Eye (tissue), 1 donor: ENCODE results near the gene LETM1.

ENCODE experiments used
- DNase-seq: peaks from one replicate; pipeline ENCODE4 v3.0.0-alpha.2; 2015

The LETM1 gene

DNA sequence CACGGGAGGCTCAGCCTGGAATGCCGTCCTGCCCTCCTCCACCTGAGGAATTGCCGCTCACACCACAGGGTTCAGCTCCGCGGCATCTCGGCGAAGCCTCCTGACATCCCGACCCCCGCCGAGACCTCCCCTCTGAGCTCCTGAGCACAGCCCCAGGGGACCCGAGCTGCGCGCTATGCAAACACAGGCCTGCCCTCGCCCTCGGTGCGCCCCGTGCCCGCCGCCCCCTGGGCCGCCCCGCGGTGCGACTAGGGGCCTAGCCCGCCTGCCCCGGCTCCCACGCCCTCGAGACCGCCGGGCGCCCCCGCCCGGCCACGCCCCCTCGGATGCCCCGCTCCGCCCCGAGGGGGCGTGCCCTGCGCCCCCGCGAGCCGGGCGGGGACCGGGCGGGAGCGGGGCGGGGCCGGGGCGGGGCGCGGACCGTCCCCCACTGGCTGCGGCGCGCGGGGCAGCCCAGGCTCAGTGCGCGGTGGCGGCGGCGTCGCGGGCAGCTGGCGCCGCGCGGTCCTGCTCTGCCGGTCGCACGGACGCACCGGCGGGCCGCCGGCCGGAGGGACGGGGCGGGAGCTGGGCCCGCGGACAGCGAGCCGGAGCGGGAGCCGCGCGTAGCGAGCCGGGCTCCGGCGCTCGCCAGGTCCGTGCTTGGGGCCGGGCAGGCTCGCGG is 63.0 kb downstream of the LETM1 start, which contains the start of gene FGFR3:
Gene FGFR3 (plus strand): TSS at position 462 of the 664 bp plus-strand sequence. CDS start 642 bp downstream, outside the sequence.
- DNase-seq = peak; percentile 61

DNA sequence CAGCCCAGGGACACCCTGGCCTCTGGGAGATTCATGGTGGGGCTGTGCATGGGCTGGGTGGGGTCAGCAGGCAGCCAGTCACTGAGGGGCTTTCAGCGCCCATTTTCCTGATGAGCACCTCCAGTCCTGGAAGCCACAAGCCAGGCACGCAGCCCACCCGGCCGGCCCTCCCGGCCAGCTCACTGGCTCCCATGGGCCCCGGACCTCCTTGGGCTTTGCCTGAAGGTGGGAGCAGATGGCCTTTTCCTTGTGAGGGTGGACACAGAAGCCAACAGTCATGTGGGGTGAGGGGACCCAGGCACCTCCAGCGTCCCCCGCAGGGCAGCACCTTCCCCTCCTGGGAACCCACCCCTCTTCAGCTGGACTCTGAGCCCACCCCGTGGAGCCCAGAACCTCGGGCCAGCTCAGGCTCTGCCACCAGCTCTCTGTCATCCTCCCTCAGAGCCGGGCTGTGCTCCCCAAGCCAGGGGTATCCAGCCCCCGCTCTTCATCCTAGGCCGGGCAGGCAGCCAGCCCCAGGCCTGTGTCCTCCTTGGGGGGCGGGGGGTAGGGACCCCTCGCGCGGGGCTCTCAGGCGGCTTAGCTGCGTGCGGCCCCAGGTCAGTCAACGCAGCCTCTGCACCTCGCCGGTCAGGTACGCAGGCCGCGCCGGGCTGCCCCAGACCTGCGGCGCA is 63.7 kb downstream of the LETM1 start:
- peak; percentile 42 for DNase-seq

DNA sequence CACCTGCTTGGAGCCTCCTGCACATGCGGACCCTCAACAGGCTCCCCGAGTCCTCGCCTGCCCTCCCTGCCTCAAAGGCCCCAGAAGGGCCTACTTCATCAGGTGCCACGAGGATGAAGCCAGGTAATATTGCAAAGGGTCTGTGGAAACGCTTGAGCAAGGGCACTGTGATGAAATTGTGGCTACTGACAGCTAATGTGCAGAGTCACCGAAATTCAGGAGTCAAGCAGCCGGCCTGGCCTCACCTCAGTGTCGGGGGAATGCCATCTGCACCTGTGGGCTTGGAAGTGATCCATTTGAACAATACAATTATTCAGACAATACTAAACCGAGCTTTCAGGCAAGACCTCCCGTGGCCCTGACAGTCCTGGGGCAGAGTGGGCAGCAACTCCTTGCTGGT is 66.0 kb downstream of the LETM1 start:
- DNase-seq = no peak

DNA sequence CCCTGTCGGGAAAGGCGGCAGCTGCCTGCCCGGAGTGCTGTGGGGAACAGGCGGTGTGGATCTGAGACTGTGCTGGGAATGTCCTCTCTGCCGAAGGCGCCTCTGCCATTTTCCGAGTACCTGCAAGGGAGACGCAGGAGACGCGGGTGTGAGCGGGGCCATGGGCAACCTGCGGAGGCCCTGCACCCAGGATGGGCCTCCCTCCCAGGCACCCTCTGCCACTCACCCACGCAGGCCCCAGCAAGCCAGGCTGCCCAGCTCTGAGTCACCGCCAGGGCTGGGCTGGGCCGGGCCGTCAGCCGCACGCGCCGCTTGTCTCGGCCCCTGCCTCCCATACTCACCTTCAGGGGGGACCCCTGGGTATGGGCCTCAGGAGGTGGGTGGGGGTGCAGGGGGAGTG is 66.4 kb downstream of the LETM1 start:
- DNase-seq = no peak

DNA sequence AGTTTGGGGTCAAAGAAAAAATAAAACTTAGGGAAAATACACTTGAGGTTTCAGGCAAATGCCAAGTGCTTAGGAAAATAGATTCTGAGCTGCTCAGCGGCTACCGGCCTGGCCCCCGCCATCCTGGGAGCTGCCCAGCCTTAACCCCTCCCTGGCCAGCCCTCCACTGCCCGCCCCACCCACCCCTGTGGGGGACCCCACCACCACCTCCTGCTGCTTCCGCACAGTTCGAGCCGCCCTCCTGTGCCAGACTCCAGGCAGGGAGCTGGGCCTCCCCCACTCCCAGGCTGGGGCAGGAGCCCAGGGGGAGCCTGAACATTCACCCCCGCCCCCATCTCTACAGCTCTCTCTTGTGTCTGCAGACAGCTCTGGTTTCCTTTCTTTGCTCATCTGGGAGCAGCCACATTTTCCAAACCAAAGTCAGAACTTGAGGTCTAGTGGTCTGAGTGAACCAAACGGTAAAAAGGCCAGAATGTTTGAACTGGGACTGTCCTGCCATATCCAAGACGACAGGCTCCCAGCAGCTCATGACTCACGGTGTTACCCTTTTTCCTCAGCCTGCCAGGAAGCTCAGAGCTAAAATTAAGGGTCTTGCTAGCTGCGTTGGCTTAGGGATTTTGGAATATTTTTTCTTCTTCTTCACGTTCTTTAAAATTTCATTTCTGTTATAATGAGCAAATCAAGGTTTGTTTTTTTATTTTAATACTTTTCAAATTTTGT is 67.5 kb downstream of the LETM1 start:
- no peak for DNase-seq

DNA sequence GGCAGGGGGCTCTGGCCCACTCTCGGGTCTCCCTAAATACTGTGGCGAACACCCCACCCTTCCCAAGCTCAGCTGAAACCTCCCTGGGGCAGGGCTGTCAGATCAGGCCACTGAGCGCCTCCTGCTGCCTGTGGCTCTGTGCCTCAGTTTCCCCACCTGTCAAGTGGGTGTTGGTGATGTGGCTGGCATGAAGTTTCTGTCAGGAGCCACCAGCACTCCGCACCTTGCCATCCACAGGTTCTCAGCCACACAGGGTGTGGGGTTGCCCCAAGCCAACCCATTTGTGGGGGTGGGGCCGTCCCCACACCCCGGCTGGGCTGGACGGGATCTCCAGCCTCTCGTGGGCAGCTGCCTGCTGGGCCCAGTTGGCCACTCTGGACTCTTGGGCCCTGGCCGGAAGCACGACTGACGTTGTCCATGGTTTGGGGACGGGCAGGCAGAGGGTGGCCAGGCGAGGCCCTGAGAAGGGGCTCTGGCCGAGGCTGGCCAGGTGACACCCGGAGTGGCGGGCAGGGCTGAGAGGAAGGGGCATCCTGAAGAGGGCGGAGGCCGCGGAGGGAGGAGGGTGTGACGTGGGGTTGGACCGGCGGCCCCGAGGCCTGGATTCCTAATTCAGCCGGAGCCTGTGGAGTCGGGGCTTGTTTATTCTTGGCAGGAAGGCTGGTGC is 68.4 kb downstream of the LETM1 start:
- no peak for DNase-seq

DNA sequence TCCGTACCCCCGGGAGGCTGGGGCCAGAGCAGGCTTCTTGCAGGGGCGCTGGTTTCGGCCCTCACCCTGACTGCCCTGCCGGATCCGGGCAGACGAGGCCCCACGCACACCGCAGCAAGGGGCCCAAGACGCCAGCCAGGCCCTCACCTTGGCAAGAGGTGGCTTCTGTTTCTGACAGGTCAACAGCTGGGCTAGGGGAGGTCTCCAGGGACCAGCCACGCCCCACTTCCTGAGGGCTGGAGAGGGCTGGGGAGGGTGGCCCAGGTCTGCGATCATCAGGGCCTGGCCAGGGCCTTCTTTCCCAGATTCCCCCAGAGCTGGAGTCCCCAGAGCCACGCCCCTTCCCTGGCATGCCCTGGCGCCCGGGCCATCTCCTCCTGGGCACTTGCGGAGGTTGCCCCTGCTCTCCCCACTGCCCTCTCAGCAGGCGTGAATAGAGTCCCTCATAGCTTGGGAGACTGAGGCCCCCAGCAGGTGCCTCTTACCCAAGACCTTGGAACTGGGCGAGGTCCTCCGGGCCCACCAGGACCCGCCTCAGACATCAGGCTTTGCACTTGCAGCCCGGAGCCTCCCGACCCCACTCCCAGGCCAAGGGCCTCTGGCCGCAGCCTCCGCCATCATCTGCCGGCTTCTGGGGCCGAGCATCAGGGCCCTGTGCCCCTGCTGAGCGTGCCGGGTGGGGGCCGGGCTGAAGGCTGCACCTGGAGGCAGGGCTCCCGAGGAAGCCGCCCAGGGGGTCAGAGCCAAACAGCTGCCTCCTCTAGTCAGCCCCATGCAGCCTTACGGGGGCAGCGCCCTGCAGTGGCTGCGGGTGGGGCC is 69.2 kb downstream of the LETM1 start:
- no peak for DNase-seq

DNA sequence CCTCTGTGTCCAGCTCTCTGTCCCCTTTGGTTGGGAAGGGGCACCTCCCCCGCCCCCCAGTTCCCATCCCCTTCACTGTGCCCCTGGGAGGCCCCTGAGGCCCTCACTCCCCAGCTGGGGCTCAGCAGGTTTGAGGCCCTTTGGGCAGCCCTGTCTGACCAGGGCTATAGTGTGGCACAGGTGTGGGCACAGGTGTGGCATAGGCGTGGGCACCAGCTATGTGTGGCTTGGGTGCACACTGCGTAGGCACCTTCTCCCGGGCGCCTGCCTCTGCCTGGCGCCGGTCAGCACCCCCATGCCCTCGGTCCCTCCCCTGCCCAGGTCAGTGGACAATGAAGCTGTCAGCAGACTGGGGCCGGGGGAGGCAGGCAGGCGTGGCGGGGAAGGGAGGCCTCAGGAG is 70.4 kb downstream of the LETM1 start:
- no peak for DNase-seq

DNA sequence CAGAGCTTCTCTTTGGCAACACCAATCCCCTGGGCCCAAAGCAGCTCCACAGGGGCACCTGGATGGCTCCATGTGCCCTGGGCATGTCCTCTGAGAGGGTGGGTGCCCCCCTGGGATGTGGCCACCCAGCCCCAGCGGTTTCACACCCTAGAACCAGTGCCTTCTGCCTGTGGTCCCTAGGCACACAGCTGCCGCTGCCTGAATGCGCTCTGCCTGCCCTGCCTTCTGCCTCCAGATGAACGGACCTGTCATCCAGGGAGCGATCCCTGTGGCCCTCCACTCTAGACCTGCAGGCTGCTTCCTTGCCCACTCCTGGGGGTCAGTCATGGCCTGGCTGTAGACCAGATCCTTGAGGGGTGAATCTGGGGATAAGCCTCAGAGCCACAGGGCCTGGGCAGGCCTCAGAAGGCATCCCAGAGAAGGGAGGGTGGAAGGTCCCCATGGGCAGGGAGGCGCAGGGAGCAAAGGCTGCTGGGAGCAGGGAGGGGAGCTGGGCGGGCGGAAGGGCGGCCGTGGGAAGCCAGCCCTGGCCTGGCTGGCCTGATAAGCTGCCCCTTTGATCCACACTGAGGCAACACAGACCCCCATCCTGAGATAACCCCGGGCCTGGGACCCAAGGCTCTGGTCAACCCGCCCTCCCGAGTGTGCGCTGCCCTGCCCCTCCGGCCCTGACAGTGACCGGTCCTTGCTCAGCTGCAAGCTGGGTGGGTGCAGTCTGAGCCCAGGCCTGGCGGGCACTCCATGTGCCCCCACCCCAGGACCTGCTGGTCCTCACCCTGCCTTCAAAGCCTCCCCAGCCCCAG is 71.0 kb downstream of the LETM1 start:
- peak; percentile 70 for DNase-seq

DNA sequence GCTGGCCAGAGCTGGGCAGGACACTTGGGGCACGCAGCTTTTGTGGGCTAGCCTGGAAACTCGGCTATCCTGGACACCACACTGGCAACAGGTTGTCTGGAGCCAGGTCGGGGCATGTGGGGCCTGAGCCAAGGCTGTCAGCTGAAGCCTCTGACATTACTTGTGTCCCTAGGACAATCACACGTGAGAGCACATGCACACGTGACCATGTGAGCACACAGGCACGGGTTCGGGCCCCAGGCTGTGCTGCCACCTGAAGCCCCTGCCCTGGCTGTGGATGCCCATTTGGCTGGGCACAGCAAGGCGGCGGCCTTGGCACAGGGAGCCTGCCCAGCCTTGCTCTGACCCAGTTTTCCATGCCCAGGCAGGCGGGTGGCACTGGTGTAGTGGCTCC is 71.6 kb downstream of the LETM1 start:
- DNase-seq = no peak

DNA sequence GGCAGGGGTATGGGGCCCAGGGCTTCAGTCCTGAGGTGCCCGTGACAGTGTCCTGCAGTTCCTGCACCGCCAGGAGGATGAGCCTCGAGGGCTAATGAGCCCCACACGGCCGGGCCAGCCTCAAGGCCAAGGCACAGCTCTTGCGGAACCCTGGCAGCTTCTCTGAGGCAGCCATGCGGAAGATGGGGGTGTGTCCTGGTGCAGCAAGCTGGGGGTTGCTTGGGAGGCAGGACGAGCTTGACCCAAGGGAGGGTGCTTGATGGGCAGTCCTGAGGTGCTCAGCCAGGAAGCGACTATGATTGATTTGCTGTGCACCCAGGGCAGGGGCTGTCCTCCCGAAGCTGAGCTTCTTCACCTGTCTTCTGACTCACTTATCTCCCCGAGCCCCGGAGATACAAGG is 72.0 kb downstream of the LETM1 start:
- no peak for DNase-seq

DNA sequence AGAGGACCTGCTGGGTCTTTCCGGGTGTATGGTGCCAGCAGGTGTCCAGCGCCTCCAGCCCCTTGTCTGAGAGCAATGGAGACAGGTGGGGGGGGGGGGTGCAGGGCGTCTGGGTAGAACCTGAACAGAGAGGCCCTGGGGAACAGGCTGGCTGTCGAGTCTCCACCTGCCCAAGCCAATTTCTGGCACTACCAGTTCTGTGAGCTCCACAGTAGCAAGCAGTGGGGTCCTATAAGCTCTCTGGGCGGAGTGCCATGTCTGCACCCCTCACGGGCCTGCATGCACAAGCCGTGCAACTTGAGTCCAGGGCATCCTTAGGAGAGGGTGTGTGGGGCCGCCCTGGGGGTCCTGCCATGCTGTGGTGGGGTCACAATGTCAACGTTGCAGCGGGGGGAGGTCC is 72.9 kb downstream of the LETM1 start:
- no peak for DNase-seq

DNA sequence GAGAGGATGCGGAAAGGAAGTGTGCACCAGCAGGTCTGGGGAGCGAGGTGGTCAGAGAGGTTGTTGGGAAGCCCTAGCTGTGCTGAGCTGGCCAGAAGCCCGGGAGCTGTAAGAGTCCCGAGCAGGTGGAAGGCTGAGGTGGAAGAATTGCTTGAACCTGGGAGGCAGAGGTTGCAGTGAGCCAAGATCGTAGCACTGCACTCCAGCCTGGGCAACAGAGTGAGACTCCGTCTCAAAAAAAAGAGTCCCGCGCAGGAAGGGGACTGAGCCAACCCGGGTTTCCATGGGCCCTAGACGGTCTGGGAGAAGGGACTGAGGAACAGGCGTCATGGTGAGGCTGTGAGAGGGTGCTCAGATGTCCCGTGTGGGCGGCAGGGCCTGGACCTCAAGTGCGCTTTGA is 75.5 kb downstream of the LETM1 start:
- DNase-seq = no peak

DNA sequence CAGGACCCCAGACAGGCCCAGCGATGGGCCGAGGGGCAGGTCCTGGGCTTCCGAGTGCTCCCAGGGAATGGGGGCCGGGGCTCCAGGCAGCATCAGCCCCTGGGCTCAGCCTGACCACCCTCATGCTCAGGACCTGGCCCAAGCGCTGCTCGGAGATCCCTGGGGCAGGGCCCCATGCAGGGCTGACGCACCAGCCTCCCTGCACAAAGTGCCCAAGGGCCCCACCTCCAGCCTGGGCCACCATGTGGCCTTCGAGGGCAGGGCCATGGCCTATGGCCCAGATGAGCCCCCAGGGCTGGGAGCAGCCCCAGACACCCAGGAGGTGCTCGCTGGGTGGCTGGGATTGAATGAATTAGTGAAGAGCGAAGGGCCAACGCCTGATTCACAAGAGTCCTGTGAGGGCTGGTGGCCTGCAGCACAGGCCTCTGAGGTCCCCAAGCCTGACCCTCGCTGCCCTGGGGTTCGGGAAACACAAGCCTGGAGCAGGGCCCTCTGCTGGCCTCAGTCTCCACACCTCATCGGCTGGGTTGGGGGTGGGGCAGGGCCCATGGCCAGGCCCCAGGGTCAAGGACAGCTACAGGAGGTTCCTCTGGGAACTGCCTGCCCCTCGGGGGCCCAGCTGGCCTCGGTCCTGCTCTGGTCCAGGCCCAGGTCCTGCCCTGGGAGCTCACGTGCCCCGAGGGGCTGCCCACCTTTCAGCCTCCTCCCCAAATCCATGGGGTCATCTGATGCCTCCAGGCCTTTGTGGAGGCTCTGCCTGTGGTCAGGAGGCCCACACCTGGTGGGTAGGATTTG is 76.2 kb downstream of the LETM1 start:
- no peak for DNase-seq

DNA sequence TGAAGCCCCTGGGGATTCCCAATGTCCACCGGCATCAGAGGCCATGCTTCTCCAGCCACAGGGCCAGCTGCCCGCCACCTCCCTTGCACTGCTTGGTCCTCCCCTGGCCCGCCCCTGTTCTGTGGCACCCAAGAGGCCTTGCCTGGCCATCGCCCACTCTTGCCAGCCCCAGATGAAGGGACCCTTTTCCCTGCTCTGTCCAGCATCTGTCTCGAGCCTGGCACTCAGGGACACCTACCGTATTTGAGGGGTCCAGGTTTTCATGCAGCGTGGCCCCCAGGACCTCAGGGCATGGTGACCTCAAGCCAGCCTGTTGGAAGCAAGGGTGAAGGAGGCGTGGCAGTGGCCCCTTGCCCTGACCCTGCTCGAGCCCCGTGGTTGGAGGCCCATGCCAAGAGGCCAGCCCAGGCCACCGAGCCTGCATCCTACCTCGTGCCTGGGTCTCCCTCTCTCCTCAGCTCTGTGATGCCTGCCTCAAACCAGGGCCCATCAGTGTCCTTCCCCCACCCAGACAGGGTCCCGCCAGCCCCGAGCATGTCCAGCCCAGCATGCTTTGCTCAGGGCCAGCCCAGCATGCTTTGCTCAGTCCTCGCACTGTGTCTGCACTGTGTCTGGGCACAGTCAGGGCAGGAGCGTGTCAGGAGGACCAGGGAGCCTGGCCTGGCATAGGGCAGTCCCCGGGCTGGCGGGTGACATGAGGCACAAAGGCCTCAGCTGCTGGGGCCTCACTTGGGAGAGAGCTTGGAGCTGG is 77.1 kb downstream of the LETM1 start:
- DNase-seq = no peak

DNA sequence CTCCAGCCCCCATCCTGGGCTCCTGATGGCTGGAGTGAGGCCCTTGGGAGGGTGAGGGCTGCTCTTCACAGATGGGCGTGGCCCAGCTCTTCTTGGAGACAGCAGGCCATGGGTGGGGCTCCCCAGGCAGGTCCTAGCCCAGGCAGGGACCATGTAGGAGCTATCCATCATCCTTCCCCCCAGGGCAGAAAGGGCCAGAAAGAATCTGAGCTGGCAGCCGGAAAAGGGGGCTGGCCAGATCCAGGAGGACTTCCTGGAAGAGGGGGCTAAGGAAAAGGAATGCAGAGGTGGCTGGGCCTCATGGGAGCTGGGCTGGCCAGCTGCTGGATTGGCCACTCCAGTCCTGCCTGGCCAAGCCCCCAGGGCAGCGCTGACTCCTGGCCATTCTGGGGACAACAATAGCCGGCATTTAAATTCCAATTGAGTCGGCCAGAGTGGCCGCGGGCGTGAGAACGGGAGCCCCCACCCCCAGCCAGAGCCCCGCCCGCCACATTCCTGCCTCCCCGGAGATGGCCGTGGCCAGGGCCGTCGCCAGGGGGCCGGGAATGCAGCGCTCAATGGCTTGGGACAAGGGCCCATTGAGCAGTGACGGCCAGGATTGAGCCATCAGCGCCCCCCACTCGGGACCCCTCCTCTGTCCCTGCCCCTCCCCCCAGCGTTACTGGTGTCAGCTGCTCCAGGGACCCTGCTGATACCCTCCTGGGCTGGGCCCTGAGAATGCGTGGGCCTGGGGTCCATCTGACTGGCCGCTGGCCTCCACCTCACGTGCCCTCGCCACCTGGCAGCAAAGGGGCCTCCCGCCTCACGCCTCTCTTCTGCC is 77.9 kb downstream of the LETM1 start:
- DNase-seq = peak; percentile 77

DNA sequence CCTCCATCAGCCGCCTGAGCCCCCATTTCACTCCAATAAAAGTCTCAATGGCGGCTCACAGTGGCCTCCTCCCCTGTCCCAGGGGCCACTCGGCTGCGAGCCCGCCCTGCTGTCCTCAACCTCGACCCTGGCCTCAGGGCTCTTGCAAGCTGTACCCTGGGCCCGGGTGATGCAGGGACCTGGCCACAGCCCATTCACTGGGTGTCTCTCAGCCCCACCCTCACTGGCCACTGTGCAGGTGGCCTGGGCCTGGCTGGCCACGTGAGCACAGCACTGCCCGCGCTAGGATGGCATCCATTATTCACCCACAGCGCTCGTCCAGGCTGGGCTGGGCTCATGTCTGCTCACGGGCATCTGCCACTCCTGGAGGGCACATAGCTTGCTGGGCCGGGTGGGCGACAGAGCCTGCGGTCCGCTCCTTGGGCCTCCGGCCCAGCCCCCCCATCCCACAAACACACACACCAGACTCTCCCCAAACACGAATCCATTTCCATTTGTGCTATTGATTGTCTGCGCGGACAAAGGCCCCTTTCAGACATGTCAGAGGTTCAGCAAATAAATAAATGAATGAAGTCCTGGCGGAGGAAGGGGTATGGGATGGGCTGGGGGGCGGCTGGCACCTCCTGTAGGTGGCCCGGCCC is 79.3 kb downstream of the LETM1 start:
- no peak for DNase-seq

DNA sequence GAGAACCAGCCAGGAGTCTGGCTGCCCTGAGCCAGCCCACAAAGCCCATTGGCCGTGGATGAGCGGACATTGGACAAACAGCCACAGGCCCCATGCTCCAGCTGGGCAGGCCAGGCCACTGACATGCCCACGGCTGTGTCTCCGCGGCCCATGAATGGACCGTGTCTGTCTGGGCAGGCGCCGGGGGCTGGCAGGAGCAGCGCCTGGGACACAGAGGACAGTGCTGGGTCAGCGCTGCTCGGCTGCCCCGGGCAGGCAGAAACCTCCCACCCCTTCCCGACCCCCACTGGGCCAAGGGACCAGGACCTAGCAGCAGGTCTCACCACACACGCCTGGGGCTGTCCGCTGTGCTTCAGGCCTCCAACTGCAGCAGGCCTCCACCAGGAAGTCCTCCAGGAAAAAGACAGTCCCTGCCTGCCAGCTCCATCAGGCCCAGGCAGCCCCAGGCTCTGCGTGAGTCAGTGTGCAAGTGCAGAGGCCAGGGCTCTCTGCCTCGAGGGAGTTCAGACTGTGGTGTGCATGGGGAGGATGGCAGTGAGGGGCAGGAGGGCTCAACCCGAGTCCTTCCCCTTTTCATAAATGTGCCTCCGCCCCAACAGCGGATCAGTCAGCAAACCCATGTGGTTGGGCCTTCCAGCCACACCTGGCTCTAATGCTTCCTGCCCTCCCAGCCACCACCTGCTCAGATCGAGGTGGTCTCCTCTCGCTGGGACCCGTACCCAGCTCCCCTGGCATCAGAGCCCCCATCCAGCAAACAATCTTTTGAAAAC is 80.0 kb downstream of the LETM1 start:
- no peak for DNase-seq
